GM21447 (cell line): ENCODE measurements around the gene OR5H2.

Experiments used
- ATAC-seq: cut with Tn5 transposase; IDR thresholded peaks from one replicate; pipeline ENCODE4 v1.9.1; 2021; ENCODE audit not compliant: unreplicated experiment

Gene OR5H2

GRCh38 chr3:98329392-98330124 lies 47.3 kb downstream of the OR5H2 start:
- peak; percentile 65 for ATAC-seq

- ATAC-seq = no peak
Observed at GRCh38 chr3:98331329-98331728, 49.0 kb downstream of the OR5H2 start.
